Esophagus squamous epithelium (tissue), 5 donors: ENCODE results near the gene YAE1. TPM values are rescaled to one million over a fixed set of nuclear protein-coding genes. Genes with fewer than 3 reads are reported as not detected.

Experiments
- DNase-seq: peaks from one replicate; lab custom pipeline; 2025; lab: John Stamatoyannopoulos, UW
- H3K27ac ChIP-seq, 4 donors: fragments of 200-600 bp; sonication (generic); one replicate each; pipeline ENCODE4 v1.5.1; 2016 to 2019; ENCODE audit warnings: mild to moderate bottlenecking in 1 of 4
- H3K27me3 ChIP-seq, 4 donors: fragments of 200-600 bp; sonication (generic); 1 replicate in 3 of 4; 2 replicates in 1 of 4; pipeline versions ENCODE4 v1.5.1 to v1.6.0; 2017 to 2021; ENCODE audit warnings: antibody characterized with exemption in 1 of 4
- H3K36me3 ChIP-seq, 3 donors: fragments of 200-600 bp; sonication (generic); one replicate each; pipeline ENCODE4 v1.5.1; 2016 to 2019
- H3K4me1 ChIP-seq, 3 donors: fragments of 200-600 bp; sonication (generic); one replicate each; pipeline ENCODE4 v1.5.1; 2017 to 2019
- H3K4me3 ChIP-seq, 4 donors: fragments of 200-600 bp; sonication (generic); 1 replicate in 3 of 4; 2 replicates in 1 of 4; pipeline ENCODE4 v1.5.1; 2016 to 2019; ENCODE audit warnings: mild to moderate bottlenecking in 2 of 4, moderate library complexity in 1 of 4
- H3K9me3 ChIP-seq, 3 donors: fragments of 200-600 bp; sonication (generic); one replicate each; pipeline ENCODE4 v1.5.1; 2016 to 2019
- POLR2A ChIP-seq, 4 donors: fragments of 450-650 bp; IDR thresholded peaks; one replicate each; pipeline ENCODE4 v1.6.1; 2017; ENCODE audit warnings: antibody characterized with exemption in 4 of 4, mild to moderate bottlenecking in 4 of 4, moderate library complexity in 3 of 4
- WGBS, 2 donors: methylation state at CpG; one replicate each; pipeline ENCODE4 v1.1.5; 2018; 5-methylcytosine and 5-hydroxymethylcytosine counted together
- intact Hi-C: fragments of 100-400 bp; cut with DNase I; formaldehyde crosslinking; loops from one replicate; pipeline ENCODE4 v1.15.0; 2022
- total RNA-seq, 4 donors: library from RNA; depleted of rRNA; stranded (reverse); fragments of >200 nt; gene quantifications; one replicate each; pipeline ENCODE4 v1.1.0, GENCODE V29; 2016
- TF ChIP-seq, protein P1 (sequence below), 6 experiments: fragments of 450-650 bp in 4 of 6; fragments of 200-600 bp in 2 of 6; sonication (generic) in 2 of 6; IDR thresholded peaks; one replicate each; pipeline ENCODE4 v1.5.1; 2016 to 2019; ENCODE audit warnings: antibody characterized with exemption in 6 of 6, mild to moderate bottlenecking in 4 of 6, moderate library complexity in 4 of 6
- donor health status: DM: yes; HTN: yes; CAD: no.

Gene YAE1
- total RNA-seq, 4 donors from 2014 or later: 3.6 to 23.1 (median 14.6) TPM

- H3K4me3 ChIP-seq: no peak overlapping the region
- H3K9me3 ChIP-seq: no peaks in the 10 kb centered on the region
- no peaks in the 10 kb centered on the region for H3K36me3 ChIP-seq
- no peak overlapping the region for H3K27ac ChIP-seq
- intact Hi-C loops: no loop called here
- H3K4me1 ChIP-seq: peaks cover 0 to 9% (median 0%) of the 10 kb centered on the region in 3 donors
- 55 to 58% methylated on average over 2 of the region's 2 CpGs for WGBS, 2 donors
- DNase-seq: no peak
- H3K27me3 ChIP-seq: peaks cover 0 to 19% (median 0%) of the 10 kb centered on the region in 4 donors
- TF ChIP-seq, protein P1, sequence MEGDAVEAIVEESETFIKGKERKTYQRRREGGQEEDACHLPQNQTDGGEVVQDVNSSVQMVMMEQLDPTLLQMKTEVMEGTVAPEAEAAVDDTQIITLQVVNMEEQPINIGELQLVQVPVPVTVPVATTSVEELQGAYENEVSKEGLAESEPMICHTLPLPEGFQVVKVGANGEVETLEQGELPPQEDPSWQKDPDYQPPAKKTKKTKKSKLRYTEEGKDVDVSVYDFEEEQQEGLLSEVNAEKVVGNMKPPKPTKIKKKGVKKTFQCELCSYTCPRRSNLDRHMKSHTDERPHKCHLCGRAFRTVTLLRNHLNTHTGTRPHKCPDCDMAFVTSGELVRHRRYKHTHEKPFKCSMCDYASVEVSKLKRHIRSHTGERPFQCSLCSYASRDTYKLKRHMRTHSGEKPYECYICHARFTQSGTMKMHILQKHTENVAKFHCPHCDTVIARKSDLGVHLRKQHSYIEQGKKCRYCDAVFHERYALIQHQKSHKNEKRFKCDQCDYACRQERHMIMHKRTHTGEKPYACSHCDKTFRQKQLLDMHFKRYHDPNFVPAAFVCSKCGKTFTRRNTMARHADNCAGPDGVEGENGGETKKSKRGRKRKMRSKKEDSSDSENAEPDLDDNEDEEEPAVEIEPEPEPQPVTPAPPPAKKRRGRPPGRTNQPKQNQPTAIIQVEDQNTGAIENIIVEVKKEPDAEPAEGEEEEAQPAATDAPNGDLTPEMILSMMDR (IDR thresholded peaks at IDR 0.05): no peak
- TF ChIP-seq POLR2A (IDR thresholded peaks at IDR 0.05): no peak
These were observed 38.9 kb upstream of the YAE1 start for GRCh38 chr7:39527296-39527695.

DNA sequence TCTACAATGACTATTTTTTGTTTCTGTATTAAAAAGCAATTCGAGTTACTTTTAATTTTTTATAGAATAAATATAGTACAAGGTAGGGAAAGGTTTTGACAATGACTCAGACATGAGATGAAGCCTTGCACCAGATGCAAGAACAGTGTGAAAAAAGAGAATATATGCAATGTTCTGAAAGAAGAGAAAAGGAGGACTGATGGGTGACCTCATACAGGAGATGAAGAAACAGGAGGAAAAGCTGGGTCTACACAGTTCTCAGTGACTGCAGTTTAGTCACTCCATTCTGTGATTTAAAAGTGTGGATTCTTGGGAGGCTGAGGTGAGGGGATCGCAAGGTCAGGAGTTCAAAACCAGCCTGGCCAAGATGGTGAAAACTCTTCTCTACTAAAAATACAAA is 38.3 kb upstream of the YAE1 start:
- 76 to 79% methylated on average over 2 of the region's 2 CpGs for WGBS, 2 donors

GRCh38 chr7:39528849-39529248 is 37.4 kb upstream of the YAE1 start:
- intact Hi-C loops: no loop called here
- H3K9me3 ChIP-seq: no peaks in the 10 kb centered on the region
- no peaks in the 10 kb centered on the region for H3K36me3 ChIP-seq
- H3K27ac ChIP-seq: no peak overlapping the region
- no peak overlapping the region for H3K4me3 ChIP-seq
- no peak for TF ChIP-seq POLR2A (IDR thresholded peaks at IDR 0.05)
- TF ChIP-seq, protein P1 (IDR thresholded peaks at IDR 0.05): no peak
- DNase-seq: no peak
- peaks cover 0 to 15% (median 0%) of the 10 kb centered on the region in 4 donors for H3K27me3 ChIP-seq
- peaks cover 0 to 9% (median 0%) of the 10 kb centered on the region in 3 donors for H3K4me1 ChIP-seq

More for the DNA sequence above, 38.3 kb upstream of the YAE1 start:
- Histone ChIP-seq H3K27ac (no peak overlapping the region), H3K9me3 (no peaks in the 10 kb centered on the region), H3K27me3 (peaks cover 0 to 18% (median 0%) of the 10 kb centered on the region in 4 donors), H3K4me3 (no peak overlapping the region), H3K36me3 (no peaks in the 10 kb centered on the region), H3K4me1 (peaks cover 0 to 9% (median 0%) of the 10 kb centered on the region in 3 donors)
- intact Hi-C loops: no loop called here
- DNase-seq: no peak
- TF ChIP-seq, protein P1 (IDR thresholded peaks at IDR 0.05): no peak
- TF ChIP-seq POLR2A (IDR thresholded peaks at IDR 0.05): no peak

GRCh38 chr7:39529582-39529981 is 36.6 kb upstream of the YAE1 start:
- intact Hi-C loops: no loop called here
- Histone ChIP-seq H3K36me3 (no peaks in the 10 kb centered on the region), H3K27me3 (peaks cover 0 to 12% (median 0%) of the 10 kb centered on the region in 4 donors), H3K9me3 (no peaks in the 10 kb centered on the region), H3K27ac (no peak overlapping the region), H3K4me1 (peaks cover 0 to 9% (median 0%) of the 10 kb centered on the region in 3 donors), H3K4me3 (no peak overlapping the region)
- WGBS, 2 donors: 70 to 80% methylated on average over 3 of the region's 3 CpGs
- TF ChIP-seq POLR2A (IDR thresholded peaks at IDR 0.05): no peak
- TF ChIP-seq, protein P1 (IDR thresholded peaks at IDR 0.05): no peak
- DNase-seq: no peak

GRCh38 chr7:39530971-39531370 is 35.2 kb upstream of the YAE1 start:
- no peak for DNase-seq

More at GRCh38 chr7:39530971-39531370, 35.2 kb upstream of the YAE1 start:
- H3K4me3 ChIP-seq: no peak overlapping the region
- peaks cover 0 to 4% (median 0%) of the 10 kb centered on the region in 4 donors for H3K27me3 ChIP-seq
- H3K36me3 ChIP-seq: no peaks in the 10 kb centered on the region
- intact Hi-C loops: no loop called here
- H3K27ac ChIP-seq: no peak overlapping the region
- no peak for TF ChIP-seq POLR2A (IDR thresholded peaks at IDR 0.05)
- TF ChIP-seq, protein P1 (IDR thresholded peaks at IDR 0.05): no peak
- H3K4me1 ChIP-seq: peaks cover 0 to 9% (median 0%) of the 10 kb centered on the region in 3 donors
- 24 to 45% methylated on average over 7 of the region's 7 CpGs for WGBS, 2 donors
- H3K9me3 ChIP-seq: no peaks in the 10 kb centered on the region
